ENCODE data around the gene CKAP4. TPM values are rescaled to one million over a fixed set of nuclear protein-coding genes. Genes with fewer than 3 reads are reported as not detected.
A peak's percentile ranks its signal among the peaks of the same experiment; 100 is the strongest.

CKAP4 gene
- total and polyA plus RNA-seq, 8 donors: 86.0 to 119 (median 97.5) TPM

DNA sequence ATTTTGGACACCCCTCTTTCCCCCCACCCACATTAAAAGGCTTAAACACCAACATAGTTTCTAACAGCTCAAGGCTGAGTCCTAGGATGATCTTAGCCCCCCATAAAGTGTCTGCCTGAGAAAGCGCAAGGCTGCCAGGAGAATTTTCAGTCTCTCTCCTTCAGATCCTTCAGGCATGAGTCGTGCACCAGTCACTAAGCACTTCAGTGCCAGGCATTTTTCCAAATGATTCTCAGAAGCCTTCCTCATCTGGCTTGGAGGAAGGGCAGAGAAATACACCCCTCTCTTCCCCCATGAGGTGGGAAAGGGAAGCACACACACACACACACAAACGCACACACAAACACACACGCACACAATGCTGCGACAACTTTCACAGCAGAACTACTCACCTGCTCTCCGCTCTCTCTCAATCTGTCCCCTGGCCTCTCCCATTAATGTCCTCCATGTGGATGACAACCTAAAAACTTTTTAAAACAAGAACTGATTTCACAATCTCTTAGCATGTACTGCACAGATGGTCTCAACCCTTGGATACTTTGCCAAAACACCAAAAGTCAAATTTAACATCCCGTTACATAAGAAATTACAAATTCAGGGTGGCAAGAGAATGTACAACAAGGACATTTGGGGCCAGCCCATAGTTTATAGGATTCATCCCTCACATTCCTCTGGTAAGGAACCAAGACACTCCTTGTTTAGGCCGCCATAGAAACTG lies 49.8 kb downstream of the CKAP4 start:
- no peak overlapping the region for H3K27ac ChIP-seq
- no peak overlapping the region for H3K4me3 ChIP-seq
- ATAC-seq (no peak), DNase-seq (no peak)
- H3K9me3 ChIP-seq: no peaks in the 10 kb centered on the region
- no peaks in the 10 kb centered on the region for H3K27me3 ChIP-seq
- no peak for TF ChIP-seq CTCF (IDR thresholded peaks at IDR 0.05)
- H3K4me1 ChIP-seq: no peaks in the 10 kb centered on the region
- H3K36me3 ChIP-seq: no peaks in the 10 kb centered on the region
- intact Hi-C loops (cut with DNase I): no loop called here

GRCh38 chr12:106195621-106196027 lies 52.2 kb downstream of the CKAP4 start:
- peak in 3 of 4 donors; percentile 47 to 80 (median 62) for DNase-seq
- intact Hi-C loops (cut with DNase I): no loop called here
- Histone ChIP-seq H3K27me3 (no peaks in the 10 kb centered on the region), H3K27ac (peak overlapping the region in 1 of 2 donors; percentile 56), H3K4me3 (no peak overlapping the region), H3K36me3 (no peaks in the 10 kb centered on the region), H3K9me3 (no peaks in the 10 kb centered on the region), H3K4me1 (no peaks in the 10 kb centered on the region)
- TF ChIP-seq CTCF (IDR thresholded peaks at IDR 0.05): no peak
- ATAC-seq: peak; percentile 66

- DNase-seq (no peak), ATAC-seq (no peak)
- H3K9me3 ChIP-seq: no peaks in the 10 kb centered on the region
- H3K36me3 ChIP-seq: no peaks in the 10 kb centered on the region
- H3K4me3 ChIP-seq: no peak overlapping the region
- H3K27ac ChIP-seq: no peak overlapping the region
- no peaks in the 10 kb centered on the region for H3K4me1 ChIP-seq
- H3K27me3 ChIP-seq: peaks cover 0 to 7% of the 10 kb centered on the region in 2 donors
- TF ChIP-seq CTCF (IDR thresholded peaks at IDR 0.05): no peak
- intact Hi-C loops (cut with DNase I): no loop called here
Observed at GRCh38 chr12:106194351-106194750, 53.5 kb downstream of the CKAP4 start.

DNA sequence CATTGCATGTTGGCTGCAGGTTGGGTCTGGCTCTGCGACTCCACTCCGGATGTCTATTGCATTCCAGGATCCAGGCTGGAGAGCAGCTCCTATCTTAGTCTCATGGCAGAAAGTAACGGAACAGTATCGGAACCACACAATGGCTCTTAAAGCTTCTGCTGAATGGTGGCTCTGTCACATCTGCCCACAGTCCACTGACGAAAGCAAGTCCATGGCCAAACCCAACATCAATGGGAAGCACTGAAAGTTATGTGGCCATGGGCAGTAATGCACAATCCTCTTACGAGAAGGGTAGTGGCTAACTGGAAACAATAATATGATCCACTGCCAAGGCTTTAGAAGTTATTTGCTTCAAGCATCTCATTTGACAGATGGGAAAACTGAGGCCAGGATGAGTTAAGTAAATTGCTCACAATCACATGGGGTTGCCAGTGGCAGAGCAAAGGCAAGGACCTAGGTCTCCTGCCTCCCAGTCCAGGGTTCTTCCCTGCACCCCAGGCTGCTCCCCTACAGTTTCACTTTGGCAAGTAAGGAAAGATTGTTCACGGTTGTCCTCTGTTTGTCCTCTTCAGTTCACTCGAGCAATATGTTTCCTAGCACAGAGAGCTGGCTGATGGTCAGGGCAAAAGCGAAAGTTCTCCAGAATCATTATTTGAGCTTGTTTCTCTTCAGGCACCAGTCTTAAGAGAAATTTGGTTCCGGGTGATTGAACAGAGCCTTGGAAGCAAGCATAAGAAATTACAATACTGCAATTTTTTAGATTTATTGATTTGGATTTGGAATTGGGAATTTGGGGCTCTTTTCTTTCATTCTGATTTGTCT lies 54.2 kb downstream of the CKAP4 start:
- TF ChIP-seq CTCF (IDR thresholded peaks at IDR 0.05): no peak
- Histone ChIP-seq H3K9me3 (no peaks in the 10 kb centered on the region), H3K4me1 (no peaks in the 10 kb centered on the region), H3K27me3 (peaks cover 0 to 13% of the 10 kb centered on the region in 2 donors), H3K27ac (no peak overlapping the region), H3K36me3 (no peaks in the 10 kb centered on the region), H3K4me3 (no peak overlapping the region)
- DNase-seq: no peak
- no peak for ATAC-seq
- intact Hi-C loops (cut with DNase I): no loop called here

- ATAC-seq (no peak), DNase-seq (no peak)
- no peak overlapping the region for H3K4me3 ChIP-seq
- H3K4me1 ChIP-seq: no peaks in the 10 kb centered on the region
- intact Hi-C loops (cut with DNase I): no loop called here
- H3K27ac ChIP-seq: no peak overlapping the region
- peaks cover 0 to 20% of the 10 kb centered on the region in 2 donors for H3K27me3 ChIP-seq
- no peaks in the 10 kb centered on the region for H3K36me3 ChIP-seq
- no peaks in the 10 kb centered on the region for H3K9me3 ChIP-seq
- TF ChIP-seq CTCF (IDR thresholded peaks at IDR 0.05): no peak
Observed at GRCh38 chr12:106192659-106193393, 55.0 kb downstream of the CKAP4 start.

Measured in left lung (tissue), 10 donors.